ENCODE results near the gene XAGE1B. TPM values are rescaled to one million over a fixed set of nuclear protein-coding genes. Genes with fewer than 3 reads are reported as not detected.
"Not testable (repeated sequence)": the region's sequence is repeated elsewhere in the genome, so short reads cannot be mapped to it uniquely, and the experiment has no call there.

XAGE1B gene
- total and polyA plus RNA-seq, 2 of the 13 experiments (the other 11 are each of a cell fraction or from before 2014, with no cell fraction given): not detected

- TF ChIP-seq GMEB1 (CRISPR knock-in tag; IDR thresholded peaks at IDR 0.05; ENCODE audit: borderline replicate concordance): no peak
These were observed 27.4 kb upstream of the XAGE1B start (continued) for GRCh38 chrX:52544147-52544840.

- H3K27me3 ChIP-seq (ENCODE audit: control insufficient read depth in 1 of 2, insufficient read depth in 2 of 2, low read length in 2 of 2): no peaks in the 10 kb centered on the region
- BruUV-seq (replicated peaks): no TSS peak
- TF ChIP-seq FOXO4 (CRISPR knock-in tag; conservative IDR thresholded peaks at IDR 0.05) (no peak), ATF2 (CRISPR knock-in tag; IDR thresholded peaks at IDR 0.05) (no peak), ISX (CRISPR knock-in tag; conservative IDR thresholded peaks at IDR 0.05) (no peak), RBM22 (optimal IDR thresholded peaks at IDR 0.05; ENCODE audit: low read length) (no peak), SNAI1 (CRISPR knock-in tag; IDR thresholded peaks at IDR 0.05; ENCODE audit: borderline replicate concordance) (no peak), ZNF17 (CRISPR knock-in tag; IDR thresholded peaks at IDR 0.05) (no peak), HNRNPH1 (optimal IDR thresholded peaks at IDR 0.05; ENCODE audit: low read depth, low read length) (no peak), MTA3 (CRISPR knock-in tag; IDR thresholded peaks at IDR 0.05) (no peak), ZNF230 (CRISPR knock-in tag; IDR thresholded peaks at IDR 0.05) (no peak)
- POLR2A ChIA-PET: no interaction called here
- no peak overlapping the region for H3K4me3 ChIP-seq (replicated peaks in 1 of 3; ENCODE audit: insufficient read depth in 1 of 3, low read depth in 2 of 3, low read length in 3 of 3)
- H3K27ac ChIP-seq (ENCODE audit: extremely low read length, insufficient read depth, low read length): no peak overlapping the region
- H3K79me2 ChIP-seq (ENCODE audit: insufficient read depth, low read length): no peaks in the 10 kb centered on the region
- intact Hi-C loops (cut with micrococcal nuclease; ENCODE audit: unreplicated experiment): no loop called here
- FAIRE-seq (no peak), ATAC-seq (no peak), DNase-seq (ENCODE audit: low spot score) (no peak)
- no peaks in the 10 kb centered on the region for H3K36me3 ChIP-seq (replicated peaks in 1 of 2; ENCODE audit: control insufficient read depth in 1 of 2, insufficient read depth in 2 of 2, low read length in 2 of 2)
- CTCF ChIA-PET (ENCODE audit: low intra/inter-chr PET ratio, low total read pairs): no interaction called here
- no peak overlapping the region for H3K9ac ChIP-seq (ENCODE audit: insufficient read depth, low read depth, low read length)
- 46% methylated on average over 4 of the region's 6 CpGs for WGBS (ENCODE audit: low lambda C conversion rate)
- H3K4me1 ChIP-seq (ENCODE audit: insufficient read depth, low read length): no peaks in the 10 kb centered on the region
- H4K20me1 ChIP-seq (ENCODE audit: insufficient read depth, low read length): no peaks in the 10 kb centered on the region
- H3K4me2 ChIP-seq (ENCODE audit: low read depth, low read length): no peak overlapping the region
- no peak overlapping the region for H2AFZ ChIP-seq (ENCODE audit: low read length)
- no peaks in the 10 kb centered on the region for H3K9me3 ChIP-seq (ENCODE audit: low read length)
- in situ Hi-C loops (cut with HindIII; ENCODE audit: extremely low pct_ligation_motif_present, low pct_unique_long_range_greater_than_20kb): no loop called here
These were observed 25.4 kb upstream of the XAGE1B start for GRCh38 chrX:52542311-52542710.

GRCh38 chrX:52541051-52541450 lies 24.2 kb upstream of the XAGE1B start:
- in situ Hi-C loops (cut with HindIII; ENCODE audit: extremely low pct_ligation_motif_present, low pct_unique_long_range_greater_than_20kb); CTCF ChIA-PET (ENCODE audit: low intra/inter-chr PET ratio, low total read pairs); intact Hi-C loops (cut with micrococcal nuclease; ENCODE audit: unreplicated experiment); H3K4me3 ChIP-seq (replicated peaks in 1 of 3; ENCODE audit: insufficient read depth in 1 of 3, low read depth in 2 of 3, low read length in 3 of 3); FAIRE-seq; H3K9ac ChIP-seq (ENCODE audit: insufficient read depth, low read depth, low read length); H3K36me3 ChIP-seq (replicated peaks in 1 of 2; ENCODE audit: control insufficient read depth in 1 of 2, insufficient read depth in 2 of 2, low read length in 2 of 2); H3K4me1 ChIP-seq (ENCODE audit: insufficient read depth, low read length); H3K4me2 ChIP-seq (ENCODE audit: low read depth, low read length); H3K79me2 ChIP-seq (ENCODE audit: insufficient read depth, low read length); H3K27ac ChIP-seq (ENCODE audit: extremely low read length, insufficient read depth, low read length); ATAC-seq; H2AFZ ChIP-seq (ENCODE audit: low read length); H3K9me3 ChIP-seq (ENCODE audit: low read length); POLR2A ChIA-PET; H3K27me3 ChIP-seq (ENCODE audit: control insufficient read depth in 1 of 2, insufficient read depth in 2 of 2, low read length in 2 of 2); DNase-seq (ENCODE audit: low spot score); BruUV-seq (replicated peaks); H4K20me1 ChIP-seq (ENCODE audit: insufficient read depth, low read length): not testable (repeated sequence)
- 17% methylated on average over 4 of the region's 4 CpGs for WGBS (ENCODE audit: low lambda C conversion rate)
